Stomach smooth muscle (tissue), 2 donors: ENCODE results near the gene CA10.

Source experiments
- H3K27ac ChIP-seq: one replicate; pipeline ENCODE4 v1.7.0; 2013; ENCODE audit warnings: mild to moderate bottlenecking, low read length, inconsistent platforms
- H3K27me3 ChIP-seq, 2 donors: one replicate each; pipeline ENCODE4 v1.7.0; 2013; ENCODE audit warnings: low read length in 2 of 2; ENCODE audit not compliant: insufficient read depth in 2 of 2, control insufficient read depth in 1 of 2
- H3K36me3 ChIP-seq, 2 donors: one replicate each; pipeline ENCODE4 v1.7.0; 2013; ENCODE audit warnings: low read length in 2 of 2; ENCODE audit not compliant: control insufficient read depth in 2 of 2, insufficient read depth in 2 of 2
- H3K4me1 ChIP-seq: one replicate; pipeline ENCODE4 v1.7.0; 2013; ENCODE audit warnings: low read length; ENCODE audit not compliant: control insufficient read depth, insufficient read depth
- H3K4me3 ChIP-seq, 2 donors: one replicate each; pipeline ENCODE4 v1.7.0; 2013; ENCODE audit warnings: low read length in 2 of 2
- H3K9ac ChIP-seq, 2 donors: one replicate each; pipeline ENCODE4 v1.7.0; 2013; ENCODE audit warnings: low read length in 2 of 2, mild to moderate bottlenecking in 1 of 2
- H3K9me3 ChIP-seq, 2 donors: one replicate each; pipeline ENCODE4 v1.7.0; 2013; ENCODE audit warnings: low read length in 2 of 2; ENCODE audit not compliant: control insufficient read depth in 2 of 2
- donor health status: healthy.
- donor health status: Pancreatic carcinoma.

CA10 gene

GRCh38 chr17:51650772-51651171, 507.7 kb downstream of the CA10 start:
- Histone ChIP-seq H3K9ac (no peak overlapping the region), H3K4me3 (no peak overlapping the region), H3K36me3 (no peaks in the 10 kb centered on the region), H3K27ac (no peak overlapping the region), H3K4me1 (no peaks in the 10 kb centered on the region), H3K27me3 (no peaks in the 10 kb centered on the region), H3K9me3 (peaks cover 0 to 3% of the 10 kb centered on the region in 2 donors)

GRCh38 chr17:51650202-51650601, 508.3 kb downstream of the CA10 start:
- no peaks in the 10 kb centered on the region for H3K36me3 ChIP-seq
- no peak overlapping the region for H3K9ac ChIP-seq
- no peak overlapping the region for H3K27ac ChIP-seq
- H3K9me3 ChIP-seq = peaks cover 0 to 3% of the 10 kb centered on the region in 2 donors
- no peak overlapping the region for H3K4me3 ChIP-seq
- H3K4me1 ChIP-seq = no peaks in the 10 kb centered on the region
- H3K27me3 ChIP-seq = no peaks in the 10 kb centered on the region

GRCh38 chr17:51647826-51648225, 510.7 kb downstream of the CA10 start:
- Histone ChIP-seq H3K36me3 (no peaks in the 10 kb centered on the region), H3K9me3 (peaks cover 0 to 7% of the 10 kb centered on the region in 2 donors), H3K4me1 (no peaks in the 10 kb centered on the region), H3K4me3 (no peak overlapping the region), H3K9ac (no peak overlapping the region), H3K27ac (no peak overlapping the region), H3K27me3 (no peaks in the 10 kb centered on the region)

GRCh38 chr17:51647067-51647466, 511.4 kb downstream of the CA10 start:
- H3K36me3 ChIP-seq = no peaks in the 10 kb centered on the region
- no peaks in the 10 kb centered on the region for H3K27me3 ChIP-seq
- H3K4me3 ChIP-seq = no peak overlapping the region
- H3K27ac ChIP-seq = no peak overlapping the region
- H3K4me1 ChIP-seq = no peaks in the 10 kb centered on the region
- no peak overlapping the region for H3K9ac ChIP-seq
- peaks cover 0 to 7% of the 10 kb centered on the region in 2 donors for H3K9me3 ChIP-seq

GRCh38 chr17:51646539-51646938, 512.0 kb downstream of the CA10 start:
- Histone ChIP-seq H3K36me3 (no peaks in the 10 kb centered on the region), H3K4me3 (no peak overlapping the region), H3K4me1 (no peaks in the 10 kb centered on the region), H3K27me3 (no peaks in the 10 kb centered on the region), H3K9ac (no peak overlapping the region), H3K9me3 (peaks cover 0 to 7% of the 10 kb centered on the region in 2 donors), H3K27ac (no peak overlapping the region)

- H3K9ac ChIP-seq = no peak overlapping the region
- H3K4me3 ChIP-seq = no peak overlapping the region
These were observed 513.5 kb downstream of the CA10 start for GRCh38 chr17:51645056-51645455.

GRCh38 chr17:51643702-51644490, 514.6 kb downstream of the CA10 start:
- H3K27me3 ChIP-seq = no peaks in the 10 kb centered on the region
- H3K4me1 ChIP-seq = no peaks in the 10 kb centered on the region
- no peak overlapping the region for H3K27ac ChIP-seq
- H3K9ac ChIP-seq = no peak overlapping the region
- H3K36me3 ChIP-seq = no peaks in the 10 kb centered on the region
- H3K9me3 ChIP-seq = peaks cover 0 to 4% of the 10 kb centered on the region in 2 donors
- no peak overlapping the region for H3K4me3 ChIP-seq

More at GRCh38 chr17:51645056-51645455, 513.5 kb downstream of the CA10 start:
- peaks cover 0 to 7% of the 10 kb centered on the region in 2 donors for H3K9me3 ChIP-seq
- H3K36me3 ChIP-seq = no peaks in the 10 kb centered on the region
- no peaks in the 10 kb centered on the region for H3K27me3 ChIP-seq
- no peaks in the 10 kb centered on the region for H3K4me1 ChIP-seq
- H3K27ac ChIP-seq = no peak overlapping the region

- Histone ChIP-seq H3K36me3 (no peaks in the 10 kb centered on the region), H3K27ac (no peak overlapping the region), H3K4me3 (no peak overlapping the region), H3K9ac (no peak overlapping the region), H3K9me3 (peaks cover 0 to 4% of the 10 kb centered on the region in 2 donors), H3K4me1 (no peaks in the 10 kb centered on the region), H3K27me3 (no peaks in the 10 kb centered on the region)
These were observed 516.5 kb downstream of the CA10 start for GRCh38 chr17:51642029-51642428.

GRCh38 chr17:51640108-51640622, 518.3 kb downstream of the CA10 start:
- Histone ChIP-seq H3K9ac (no peak overlapping the region), H3K9me3 (peaks cover 0 to 4% of the 10 kb centered on the region in 2 donors), H3K27ac (no peak overlapping the region), H3K4me3 (no peak overlapping the region), H3K27me3 (no peaks in the 10 kb centered on the region), H3K4me1 (no peaks in the 10 kb centered on the region), H3K36me3 (no peaks in the 10 kb centered on the region)

- Histone ChIP-seq H3K36me3 (no peaks in the 10 kb centered on the region), H3K9me3 (peaks cover 0 to 4% of the 10 kb centered on the region in 2 donors), H3K27ac (no peak overlapping the region), H3K4me3 (no peak overlapping the region), H3K9ac (no peak overlapping the region), H3K27me3 (no peaks in the 10 kb centered on the region), H3K4me1 (no peaks in the 10 kb centered on the region)
These were observed 519.5 kb downstream of the CA10 start for GRCh38 chr17:51638971-51639370.

GRCh38 chr17:51636291-51636690, 522.2 kb downstream of the CA10 start:
- Histone ChIP-seq H3K9me3 (no peaks in the 10 kb centered on the region), H3K27ac (no peak overlapping the region), H3K36me3 (no peaks in the 10 kb centered on the region), H3K9ac (no peak overlapping the region), H3K4me3 (no peak overlapping the region), H3K4me1 (no peaks in the 10 kb centered on the region), H3K27me3 (no peaks in the 10 kb centered on the region)
